Epithelial cell of esophagus (primary cell): Measurements from ENCODE around the gene MSS51.

ENCODE experiments used
- DNase-seq: peaks from one replicate; pipeline ENCODE4 v3.0.0; 2010; ENCODE audit warnings: low read depth
- H3K4me3 ChIP-seq: 2 replicates; pipeline ENCODE4 v1.5.1; 2011; ENCODE audit warnings: mild to moderate bottlenecking, low read length, control low read depth
- CTCF ChIP-seq: IDR thresholded peaks from 2 replicates; pipeline ENCODE4 v1.5.1; 2011; ENCODE audit warnings: low read depth, mild to moderate bottlenecking, low read length, control low read depth, inconsistent platforms; ENCODE audit not compliant: insufficient read depth; ENCODE audit errors: missing control alignments

MSS51 gene

GRCh38 chr10:73408978-73409521 is 24.3 kb downstream of the MSS51 start:
- H3K4me3 ChIP-seq: no peak overlapping the region
- no peak for TF ChIP-seq CTCF
- no peak for DNase-seq

GRCh38 chr10:73408061-73408460 is 25.3 kb downstream of the MSS51 start:
- no peak for DNase-seq
- no peak overlapping the region for H3K4me3 ChIP-seq
- TF ChIP-seq CTCF: no peak

GRCh38 chr10:73407495-73407894 is 25.9 kb downstream of the MSS51 start:
- DNase-seq: no peak
- H3K4me3 ChIP-seq: no peak overlapping the region
- no peak for TF ChIP-seq CTCF

- no peak for TF ChIP-seq CTCF
These were observed 26.5 kb downstream of the MSS51 start for GRCh38 chr10:73406846-73407245.

GRCh38 chr10:73405556-73405955 is 27.8 kb downstream of the MSS51 start:
- no peak for DNase-seq
- TF ChIP-seq CTCF: no peak
- H3K4me3 ChIP-seq: no peak overlapping the region

More at GRCh38 chr10:73406846-73407245, 26.5 kb downstream of the MSS51 start:
- DNase-seq: no peak
- H3K4me3 ChIP-seq: no peak overlapping the region

GRCh38 chr10:73404690-73405089 is 28.7 kb downstream of the MSS51 start:
- H3K4me3 ChIP-seq: no peak overlapping the region
- TF ChIP-seq CTCF: no peak
- no peak for DNase-seq

- TF ChIP-seq CTCF: no peak
- no peak for DNase-seq
- H3K4me3 ChIP-seq: no peak overlapping the region
These were observed 31.7 kb downstream of the MSS51 start for GRCh38 chr10:73401636-73402035.
